CD8-positive, alpha-beta memory T cell (primary cell): ENCODE measurements around the gene ZFYVE26. TPM values are rescaled to one million over a fixed set of nuclear protein-coding genes. Genes with fewer than 3 reads are reported as not detected.

ENCODE experiments used
- CTCF ChIA-PET: fragments of 350-600 bp; sonication (Branson Sonifier 250); formaldehyde crosslinking; loops from one replicate; lab custom pipeline; 2021; ENCODE audit warnings: antibody characterized with exemption; lab: Charles Lee
- POLR2A ChIA-PET: fragments of 350-600 bp; sonication (Branson Sonifier 250); formaldehyde crosslinking; loops from one replicate; lab custom pipeline; 2021; ENCODE audit warnings: antibody characterized with exemption; lab: Charles Lee
- DNase-seq, 5 donors: peaks; one replicate each; pipeline versions ENCODE4 v3.0.0 to v3.0.0-alpha.2; 2020 to 2022; ENCODE audit warnings: mixed read lengths in 1 of 5
- H3K27ac ChIP-seq: one replicate; pipeline ENCODE4 v1.7.0; 2013; ENCODE audit warnings: low read depth, mild to moderate bottlenecking, low read length, moderate library complexity
- H3K27me3 ChIP-seq: 2 replicates; pipeline ENCODE4 v1.7.0; 2013; ENCODE audit warnings: low read length, mild to moderate bottlenecking; ENCODE audit not compliant: insufficient read depth, poor library complexity, severe bottlenecking
- H3K36me3 ChIP-seq: 2 replicates; pipeline ENCODE4 v1.7.0; 2013; ENCODE audit warnings: mild to moderate bottlenecking, low read length, moderate library complexity; ENCODE audit not compliant: insufficient read depth
- H3K4me1 ChIP-seq: 2 replicates; pipeline ENCODE4 v1.7.0; 2013; ENCODE audit warnings: mild to moderate bottlenecking, low read length, moderate library complexity; ENCODE audit not compliant: insufficient read depth
- H3K4me3 ChIP-seq: 2 replicates; pipeline ENCODE4 v1.7.0; 2013; ENCODE audit warnings: mild to moderate bottlenecking, low read length
- H3K9me3 ChIP-seq: 2 replicates; pipeline ENCODE4 v1.7.0; 2013; ENCODE audit warnings: mild to moderate bottlenecking, low read length
- H3K27ac Mint-ChIP-seq, 8 donors: one replicate each; pipeline ENCODE4 v1.8.0; 2020 to 2021; ENCODE audit warnings: mixed read lengths in 8 of 8, mild to moderate bottlenecking in 6 of 8, inconsistent platforms in 3 of 8, moderate library complexity in 3 of 8
- H3K27me3 Mint-ChIP-seq, 2 donors: one replicate each; pipeline ENCODE4 v1.8.0; 2020 to 2021; ENCODE audit warnings: mixed read lengths in 2 of 2, mild to moderate bottlenecking in 1 of 2, moderate library complexity in 1 of 2
- H3K36me3 Mint-ChIP-seq, 3 donors: one replicate each; pipeline ENCODE4 v1.8.0; 2020 to 2021; ENCODE audit warnings: mixed read lengths in 3 of 3, inconsistent platforms in 1 of 3, mild to moderate bottlenecking in 1 of 3
- H3K4me1 Mint-ChIP-seq, 3 donors: one replicate each; pipeline ENCODE4 v1.8.0; 2020 to 2021; ENCODE audit warnings: mixed read lengths in 3 of 3, inconsistent platforms in 1 of 3, mild to moderate bottlenecking in 1 of 3
- H3K4me3 Mint-ChIP-seq, 7 donors: one replicate each; pipeline ENCODE4 v1.8.0; 2020 to 2021; ENCODE audit warnings: mixed read lengths in 7 of 7, mild to moderate bottlenecking in 6 of 7, moderate library complexity in 4 of 7, inconsistent platforms in 2 of 7
- H3K9me3 Mint-ChIP-seq, 5 donors: one replicate each; pipeline ENCODE4 v1.8.0; 2020 to 2022; ENCODE audit warnings: mixed read lengths in 5 of 5, mild to moderate bottlenecking in 3 of 5, moderate library complexity in 2 of 5, inconsistent platforms in 1 of 5
- polyA plus RNA-seq: library from polyadenylated mRNA; unstranded; fragments of 300-500 nt; fragmentation: Illumina TruSeq; gene quantifications from one replicate; pipeline ENCODE4 v1.2.3, GENCODE V29; 2021
- total RNA-seq, 2 experiments: library from RNA; stranded (reverse); gene quantifications; one replicate each; pipeline ENCODE4 v1.2.3, GENCODE V29; 2021

The ZFYVE26 gene
- total and polyA plus RNA-seq, 3 experiments from 2014 or later: 4.1 to 19.9 (median 19.0) TPM

DNA sequence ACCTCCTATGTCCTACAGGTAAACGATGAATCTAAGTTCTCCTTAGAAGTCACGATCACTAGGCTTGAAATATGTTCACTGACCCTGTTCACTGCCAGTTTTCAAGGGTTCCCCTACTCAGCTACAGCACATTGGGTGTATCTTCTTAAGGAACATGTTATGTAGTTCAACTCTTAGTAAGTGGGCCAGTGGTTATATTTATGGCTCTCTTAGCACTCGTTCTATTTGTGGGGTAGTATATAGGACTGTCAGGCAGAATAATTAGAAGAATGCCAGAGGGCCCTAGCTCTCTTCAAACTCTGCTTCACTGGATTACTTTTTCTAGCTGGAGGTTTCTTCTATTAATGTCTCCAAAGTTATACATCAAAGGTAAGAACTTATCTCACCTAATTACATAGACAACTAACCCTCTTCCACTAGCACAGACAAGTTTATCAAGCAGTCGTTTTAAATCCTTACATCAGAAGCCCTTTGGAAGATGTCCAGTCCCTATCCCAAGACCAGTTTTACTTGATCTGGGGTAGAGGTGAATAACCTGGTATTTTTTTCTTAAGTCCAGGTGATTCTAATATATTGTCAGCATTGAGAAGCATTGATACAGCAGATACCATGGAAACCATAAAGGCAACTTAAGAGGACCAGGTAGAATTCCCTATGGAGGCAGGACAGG, 39.6 kb downstream of the ZFYVE26 start:
- H3K9me3 ChIP-seq: no peaks in the 10 kb centered on the region
- POLR2A ChIA-PET: no interaction called here
- peaks cover 58% of the 10 kb centered on the region for H3K36me3 ChIP-seq
- no peak overlapping the region for H3K4me3 Mint-ChIP-seq
- H3K36me3 Mint-ChIP-seq: peaks cover 13 to 92% (median 50%) of the 10 kb centered on the region in 3 donors
- no peaks in the 10 kb centered on the region for H3K4me1 Mint-ChIP-seq
- H3K9me3 Mint-ChIP-seq: no peaks in the 10 kb centered on the region
- peak overlapping the region in 1 of 8 donors; percentile 10 for H3K27ac Mint-ChIP-seq
- no peak overlapping the region for H3K4me3 ChIP-seq
- H3K4me1 ChIP-seq: no peaks in the 10 kb centered on the region
- no peak for DNase-seq
- no peaks in the 10 kb centered on the region for H3K27me3 ChIP-seq
- CTCF ChIA-PET: no interaction called here
- H3K27me3 Mint-ChIP-seq: no peaks in the 10 kb centered on the region
- no peak overlapping the region for H3K27ac ChIP-seq

DNA sequence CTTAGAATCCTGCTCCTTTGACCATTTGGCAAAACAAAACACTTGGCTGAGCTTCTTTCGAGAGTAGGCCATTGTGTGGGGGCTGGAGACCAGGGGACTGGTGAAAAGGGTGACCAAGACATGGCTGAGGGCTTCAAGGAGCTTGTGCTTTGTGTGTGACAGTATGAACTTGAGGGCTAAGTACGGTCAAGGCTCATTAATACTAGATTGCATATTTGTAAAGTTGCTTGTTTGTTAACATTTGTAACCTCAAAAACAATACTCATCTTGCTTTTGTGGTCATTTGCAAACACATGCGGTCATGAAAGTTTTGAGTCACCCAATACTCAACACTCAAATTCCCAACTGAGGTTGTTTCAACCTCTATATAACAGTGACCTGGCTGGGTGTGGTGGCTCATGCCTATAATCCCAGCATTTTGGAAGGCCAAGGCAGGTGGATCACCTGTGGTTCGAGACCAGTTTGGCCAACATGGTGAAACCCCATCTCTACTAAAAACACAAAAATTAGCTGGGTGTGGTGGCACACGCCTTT, 42.5 kb downstream of the ZFYVE26 start:
- Histone ChIP-seq H3K4me3 (no peak overlapping the region), H3K27ac (no peak overlapping the region), H3K4me1 (no peaks in the 10 kb centered on the region), H3K9me3 (no peaks in the 10 kb centered on the region), H3K27me3 (no peaks in the 10 kb centered on the region), H3K36me3 (peaks cover 64% of the 10 kb centered on the region)
- Mint-ChIP-seq H3K27ac (peak overlapping the region in 1 of 8 donors; percentile 17), H3K4me3 (no peak overlapping the region), H3K9me3 (no peaks in the 10 kb centered on the region), H3K27me3 (no peaks in the 10 kb centered on the region), H3K36me3 (peaks cover 18 to 92% (median 47%) of the 10 kb centered on the region in 3 donors), H3K4me1 (no peaks in the 10 kb centered on the region)
- DNase-seq: no peak
- POLR2A ChIA-PET: no interaction called here
- CTCF ChIA-PET: no interaction called here

GRCh38 chr14:67768219-67768618, 48.2 kb downstream of the ZFYVE26 start:
- Mint-ChIP-seq H3K4me3 (no peak overlapping the region), H3K27ac (no peak overlapping the region), H3K9me3 (no peaks in the 10 kb centered on the region), H3K36me3 (peaks cover 16 to 92% (median 41%) of the 10 kb centered on the region in 3 donors), H3K27me3 (no peaks in the 10 kb centered on the region), H3K4me1 (no peaks in the 10 kb centered on the region)
- Histone ChIP-seq H3K27me3 (no peaks in the 10 kb centered on the region), H3K4me3 (no peak overlapping the region), H3K27ac (no peak overlapping the region), H3K9me3 (no peaks in the 10 kb centered on the region), H3K36me3 (peaks cover 63% of the 10 kb centered on the region), H3K4me1 (no peaks in the 10 kb centered on the region)
- DNase-seq: no peak
- ChIA-PET POLR2A (no interaction called here), CTCF (no interaction called here)

- no peaks in the 10 kb centered on the region for H3K27me3 Mint-ChIP-seq
- H3K9me3 ChIP-seq: no peaks in the 10 kb centered on the region
- peaks cover 50% of the 10 kb centered on the region for H3K36me3 ChIP-seq
- peaks cover 16 to 91% (median 32%) of the 10 kb centered on the region in 3 donors for H3K36me3 Mint-ChIP-seq
- H3K27me3 ChIP-seq: no peaks in the 10 kb centered on the region
- H3K4me1 ChIP-seq: no peaks in the 10 kb centered on the region
- no peak overlapping the region for H3K4me3 Mint-ChIP-seq
- no peak for DNase-seq
- CTCF ChIA-PET: no interaction called here
- H3K27ac ChIP-seq: no peak overlapping the region
- no peak overlapping the region for H3K4me3 ChIP-seq
- no peaks in the 10 kb centered on the region for H3K4me1 Mint-ChIP-seq
- POLR2A ChIA-PET: no interaction called here
- no peaks in the 10 kb centered on the region for H3K9me3 Mint-ChIP-seq
- no peak overlapping the region for H3K27ac Mint-ChIP-seq
These were observed 50.2 kb downstream of the ZFYVE26 start for GRCh38 chr14:67766035-67766680.

DNA sequence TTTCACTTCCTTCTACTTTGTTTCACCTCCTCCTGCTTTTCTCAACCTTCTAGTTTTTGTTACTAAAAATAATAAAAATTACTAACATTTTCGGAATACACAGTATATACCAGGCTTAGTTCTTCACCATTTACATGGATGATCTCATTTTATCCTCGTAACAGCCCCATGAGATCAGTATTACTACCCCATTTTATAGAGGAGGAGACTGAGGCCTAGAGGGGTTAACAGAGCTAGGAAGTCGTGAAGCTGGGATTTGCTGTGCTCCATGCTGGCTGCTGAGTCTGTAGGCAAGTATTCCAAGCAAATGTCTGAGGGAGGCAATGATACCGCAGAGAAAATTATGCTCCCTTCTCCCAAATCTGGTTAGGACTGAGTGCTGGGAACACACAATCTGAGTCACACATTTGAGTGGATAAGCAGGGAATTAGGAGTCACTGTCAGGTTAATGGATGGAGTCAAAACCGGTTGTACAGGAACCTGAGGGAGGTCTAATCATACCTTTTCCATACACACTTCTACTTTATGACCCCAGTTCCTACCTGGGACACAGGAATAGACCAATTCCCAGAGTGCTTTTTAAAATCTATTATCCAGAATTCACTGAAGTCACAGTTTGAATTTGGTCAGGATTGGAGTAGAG, 51.1 kb downstream of the ZFYVE26 start:
- Mint-ChIP-seq H3K4me1 (no peaks in the 10 kb centered on the region), H3K27ac (peak overlapping the region in 2 of 8 donors; percentile 24 to 33), H3K9me3 (no peaks in the 10 kb centered on the region), H3K27me3 (no peaks in the 10 kb centered on the region), H3K36me3 (peaks cover 16 to 92% (median 35%) of the 10 kb centered on the region in 3 donors), H3K4me3 (no peak overlapping the region)
- ChIA-PET POLR2A (no interaction called here), CTCF (no interaction called here)
- Histone ChIP-seq H3K27ac (no peak overlapping the region), H3K36me3 (peaks cover 49% of the 10 kb centered on the region), H3K9me3 (no peaks in the 10 kb centered on the region), H3K27me3 (no peaks in the 10 kb centered on the region), H3K4me1 (no peaks in the 10 kb centered on the region), H3K4me3 (no peak overlapping the region)
- DNase-seq: no peak

GRCh38 chr14:67764496-67764895, 51.9 kb downstream of the ZFYVE26 start:
- Mint-ChIP-seq H3K27me3 (no peaks in the 10 kb centered on the region), H3K4me1 (no peaks in the 10 kb centered on the region), H3K4me3 (no peak overlapping the region), H3K36me3 (peaks cover 12 to 94% (median 34%) of the 10 kb centered on the region in 3 donors), H3K27ac (no peak overlapping the region), H3K9me3 (no peaks in the 10 kb centered on the region)
- no peak for DNase-seq
- CTCF ChIA-PET: no interaction called here
- Histone ChIP-seq H3K4me1 (no peaks in the 10 kb centered on the region), H3K27ac (no peak overlapping the region), H3K4me3 (no peak overlapping the region), H3K36me3 (peaks cover 45% of the 10 kb centered on the region), H3K27me3 (no peaks in the 10 kb centered on the region), H3K9me3 (no peaks in the 10 kb centered on the region)
- POLR2A ChIA-PET: no interaction called here

- H3K27ac Mint-ChIP-seq: no peak overlapping the region
- CTCF ChIA-PET: interaction anchor here (1.4 kb wide), 1 partner anchor 164 kb away, joined by 3 read pairs; no protein-coding TSS in a partner anchor
These were observed 53.1 kb downstream of the ZFYVE26 start for GRCh38 chr14:67763158-67763822.

More at GRCh38 chr14:67763158-67763822, 53.1 kb downstream of the ZFYVE26 start:
- H3K4me3 ChIP-seq: no peak overlapping the region
- H3K36me3 Mint-ChIP-seq: peaks cover 4 to 86% (median 30%) of the 10 kb centered on the region in 3 donors
- H3K9me3 ChIP-seq: no peaks in the 10 kb centered on the region
- no peaks in the 10 kb centered on the region for H3K4me1 Mint-ChIP-seq
- DNase-seq: no peak
- POLR2A ChIA-PET: no interaction called here
- no peak overlapping the region for H3K27ac ChIP-seq
- no peaks in the 10 kb centered on the region for H3K27me3 ChIP-seq
- no peak overlapping the region for H3K4me3 Mint-ChIP-seq
- H3K4me1 ChIP-seq: no peaks in the 10 kb centered on the region
- H3K27me3 Mint-ChIP-seq: no peaks in the 10 kb centered on the region
- H3K36me3 ChIP-seq: peaks cover 33% of the 10 kb centered on the region
- no peaks in the 10 kb centered on the region for H3K9me3 Mint-ChIP-seq
